Chondrocyte (in vitro differentiated cells): ENCODE data around the gene SLC26A6. TPM values are rescaled to one million over a fixed set of nuclear protein-coding genes. Genes with fewer than 3 reads are reported as not detected.

Source experiments
- DNase-seq: peaks from one replicate; pipeline ENCODE4 v3.0.0; 2021; ENCODE audit warnings: mixed read lengths, low spot score
- H3K27ac Mint-ChIP-seq: one replicate; pipeline ENCODE4 v1.8.0; 2021; ENCODE audit warnings: mild to moderate bottlenecking, moderate library complexity, mixed read lengths; ENCODE audit not compliant: unreplicated experiment
- H3K27me3 Mint-ChIP-seq: 2 replicates; pipeline ENCODE4 v1.8.0; 2021; ENCODE audit warnings: low read depth, mixed read lengths
- H3K36me3 Mint-ChIP-seq: 2 replicates; pipeline ENCODE4 v1.8.0; 2021; ENCODE audit warnings: low read depth, mixed read lengths
- H3K4me1 Mint-ChIP-seq: 2 replicates; pipeline ENCODE4 v1.8.0; 2021; ENCODE audit warnings: low read depth, mild to moderate bottlenecking, mixed read lengths
- H3K4me3 Mint-ChIP-seq: one replicate; pipeline ENCODE4 v1.8.0; 2021; ENCODE audit warnings: mild to moderate bottlenecking, moderate library complexity, mixed read lengths; ENCODE audit not compliant: unreplicated experiment
- H3K9me3 Mint-ChIP-seq: 2 replicates; pipeline ENCODE4 v1.8.0; 2021; ENCODE audit warnings: low read depth, mixed read lengths
- CTCF ChIP-seq: fragments of 200-600 bp; sonication (generic); IDR thresholded peaks from 2 replicates; pipeline ENCODE4 v1.5.0; 2021; ENCODE audit warnings: antibody characterized with exemption, mild to moderate bottlenecking, moderate library complexity
- total RNA-seq: library from RNA; stranded (reverse); gene quantifications from 3 replicates; pipeline ENCODE4 v1.2.1, GENCODE V29; 2021

Gene SLC26A6
- total RNA-seq, 1 donor from 2014 or later: 70.5 TPM

DNA sequence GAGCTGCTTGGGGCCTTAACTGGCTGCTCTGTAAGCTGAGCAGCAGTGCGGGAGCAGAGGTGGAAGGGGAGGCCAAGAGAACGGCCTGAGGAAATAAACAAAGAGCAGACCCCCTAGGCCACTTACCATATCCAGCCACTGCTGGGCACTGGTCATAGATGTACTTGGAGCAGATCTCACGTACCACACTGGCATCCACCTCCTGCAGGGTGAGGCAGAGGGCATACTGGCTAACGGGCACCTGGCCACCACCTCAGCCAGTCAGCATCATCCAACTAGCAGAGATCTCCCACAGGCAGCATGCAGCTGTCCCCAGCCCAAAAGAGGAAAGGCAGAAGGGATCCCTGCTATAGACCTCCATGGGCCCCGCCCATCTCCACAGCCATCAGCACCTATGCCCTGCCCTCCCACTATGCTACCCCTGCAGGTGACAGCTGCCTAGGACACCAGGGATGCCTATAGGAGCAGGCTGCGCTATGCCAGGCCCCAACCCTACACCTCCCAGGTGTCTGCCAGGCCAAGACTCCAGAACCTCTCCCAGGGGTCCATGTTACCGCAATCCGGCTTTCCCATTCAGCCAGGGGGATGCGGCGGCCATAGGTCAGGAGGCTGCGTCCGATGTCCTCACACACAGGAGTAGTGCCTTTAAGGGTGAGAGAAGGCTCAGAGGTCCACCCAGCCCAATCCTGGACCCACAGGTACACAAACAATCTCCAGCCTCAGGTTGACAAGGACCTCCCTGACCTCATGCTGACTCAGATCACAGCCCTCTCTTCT, 35.6 kb downstream of the SLC26A6 start:
- peaks cover 57% of the 10 kb centered on the region for H3K4me1 Mint-ChIP-seq

GRCh38 chr3:48599077-48599501, 36.2 kb downstream of the SLC26A6 start:
- H3K36me3 Mint-ChIP-seq: peaks cover 37% of the 10 kb centered on the region
- no peak for TF ChIP-seq CTCF
- no peaks in the 10 kb centered on the region for H3K27me3 Mint-ChIP-seq
- no peak for DNase-seq
- peak overlapping the region; percentile 58 for H3K4me3 Mint-ChIP-seq
- peak overlapping the region; percentile 97 for H3K27ac Mint-ChIP-seq
- H3K9me3 Mint-ChIP-seq: no peaks in the 10 kb centered on the region
- H3K4me1 Mint-ChIP-seq: peaks cover 63% of the 10 kb centered on the region

More for the DNA sequence above, 35.6 kb downstream of the SLC26A6 start:
- Mint-ChIP-seq H3K36me3 (peaks cover 42% of the 10 kb centered on the region), H3K27me3 (no peaks in the 10 kb centered on the region), H3K4me3 (peak overlapping the region; percentile 58), H3K9me3 (no peaks in the 10 kb centered on the region), H3K27ac (peak overlapping the region; percentile 97)
- no peak for TF ChIP-seq CTCF
- no peak for DNase-seq

DNA sequence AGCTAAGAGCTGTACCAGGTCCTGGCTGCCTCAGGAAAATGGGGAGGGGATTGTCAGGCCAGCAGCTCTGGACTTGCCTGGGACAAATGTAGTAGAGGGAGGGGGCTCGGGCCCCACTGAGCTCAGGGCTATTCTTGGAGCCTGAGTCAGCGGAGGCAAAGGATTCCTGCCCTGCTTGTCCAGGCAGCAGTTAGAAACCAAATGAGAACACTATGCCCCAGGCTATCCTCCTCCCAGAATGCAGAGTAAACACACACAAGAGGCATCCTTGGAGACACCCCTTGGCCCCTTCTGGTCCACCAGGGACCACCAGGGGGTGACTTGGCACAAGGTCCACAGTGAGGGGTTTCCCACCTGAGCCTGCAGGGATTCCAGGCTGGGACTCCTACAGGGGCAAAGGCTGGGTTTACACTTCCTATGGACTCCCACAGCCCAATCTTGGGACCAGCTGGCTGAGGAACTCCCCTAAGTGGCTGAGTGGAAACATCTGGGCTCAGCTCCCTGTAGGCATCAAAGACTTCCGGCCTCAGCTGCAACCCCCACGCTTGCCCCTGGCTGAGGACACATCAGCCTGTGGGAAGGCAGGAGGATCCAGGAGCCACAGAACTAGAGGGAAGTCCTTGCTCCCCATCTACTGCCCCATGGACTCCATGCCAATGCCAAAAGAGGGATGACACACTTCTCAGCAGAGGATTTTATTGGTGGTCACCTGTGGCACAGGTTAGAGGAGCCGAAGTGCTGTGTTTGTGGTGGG, 36.8 kb downstream of the SLC26A6 start:
- no peaks in the 10 kb centered on the region for H3K9me3 Mint-ChIP-seq
- TF ChIP-seq CTCF: peak; percentile 26
- peak overlapping the region; percentile 97 for H3K27ac Mint-ChIP-seq
- no peaks in the 10 kb centered on the region for H3K27me3 Mint-ChIP-seq
- no peak for DNase-seq
- H3K4me1 Mint-ChIP-seq: peaks cover 63% of the 10 kb centered on the region
- peaks cover 34% of the 10 kb centered on the region for H3K36me3 Mint-ChIP-seq
- H3K4me3 Mint-ChIP-seq: peak overlapping the region; percentile 58

GRCh38 chr3:48597408-48597800, 37.9 kb downstream of the SLC26A6 start:
- Mint-ChIP-seq H3K4me1 (peaks cover 63% of the 10 kb centered on the region), H3K36me3 (peaks cover 26% of the 10 kb centered on the region)

More at GRCh38 chr3:48597408-48597800, 37.9 kb downstream of the SLC26A6 start:
- no peak for TF ChIP-seq CTCF
- Mint-ChIP-seq H3K27ac (peak overlapping the region; percentile 97), H3K27me3 (no peaks in the 10 kb centered on the region), H3K9me3 (no peaks in the 10 kb centered on the region), H3K4me3 (no peak overlapping the region)
- DNase-seq: no peak
